Bronchial epithelial cell (primary cell): ENCODE results near the gene RC3H1. TPM values are rescaled to one million over a fixed set of nuclear protein-coding genes. Genes with fewer than 3 reads are reported as not detected.

Experiments used
- DNase-seq: peaks from one replicate; pipeline ENCODE4 v3.0.0-alpha.2; 2010; ENCODE audit warnings: low read depth
- FAIRE-seq: peaks from 2 replicates; lab custom pipeline; 2011; peaks lifted over from hg19 to GRCh38; lab: Jason Lieb, UNC
- H3K27me3 ChIP-seq: 2 replicates; pipeline ENCODE4 v1.5.1; 2011; ENCODE audit warnings: low read length; ENCODE audit not compliant: control insufficient read depth, insufficient read depth
- H3K36me3 ChIP-seq: 2 replicates; pipeline ENCODE4 v1.5.1; 2011; ENCODE audit warnings: low read length; ENCODE audit not compliant: control insufficient read depth, insufficient read depth
- H3K4me3 ChIP-seq: 2 replicates; pipeline ENCODE4 v1.5.1; 2011; ENCODE audit warnings: mild to moderate bottlenecking, low read depth, low read length, control low read depth
- total RNA-seq: library from RNA; depleted of rRNA; stranded (reverse); fragments of >200 nt; gene quantifications from 2 replicates; pipeline ENCODE4 v1.2.1, GENCODE V29; 2014
- TF ChIP-seq, protein P1 (sequence below): IDR thresholded peaks from 2 replicates; pipeline ENCODE4 v1.5.1; 2011; ENCODE audit warnings: mild to moderate bottlenecking, moderate library complexity, low read length, control low read depth, inconsistent platforms; ENCODE audit not compliant: insufficient read depth, severe bottlenecking

The RC3H1 gene
- total RNA-seq, 1 donor from 2014 or later, result 8.2 TPM

DNA sequence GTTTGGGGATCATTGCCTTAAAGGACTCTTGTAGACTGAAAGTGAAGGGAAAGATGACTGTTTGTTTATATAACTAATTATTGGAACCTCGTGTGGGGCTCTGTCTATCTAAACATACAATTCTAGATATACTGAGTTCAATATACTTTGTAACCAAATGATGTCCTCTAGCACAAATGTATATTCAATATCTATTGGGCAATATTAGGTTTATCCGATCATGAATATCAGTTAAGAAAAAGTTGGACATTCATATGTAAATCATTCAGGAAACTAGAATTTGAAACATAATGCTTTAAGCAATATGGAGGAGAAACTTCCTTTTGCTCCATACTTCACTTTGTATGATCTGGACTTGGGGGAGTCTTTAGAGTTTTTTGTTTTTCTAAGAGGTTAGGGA, 8.9 kb upstream of the RC3H1 start:
- DNase-seq (no peak), FAIRE-seq (no peak)
- Histone ChIP-seq H3K27me3 (no peaks in the 10 kb centered on the region), H3K36me3 (no peaks in the 10 kb centered on the region), H3K4me3 (no peak overlapping the region)
- TF ChIP-seq, protein P1, sequence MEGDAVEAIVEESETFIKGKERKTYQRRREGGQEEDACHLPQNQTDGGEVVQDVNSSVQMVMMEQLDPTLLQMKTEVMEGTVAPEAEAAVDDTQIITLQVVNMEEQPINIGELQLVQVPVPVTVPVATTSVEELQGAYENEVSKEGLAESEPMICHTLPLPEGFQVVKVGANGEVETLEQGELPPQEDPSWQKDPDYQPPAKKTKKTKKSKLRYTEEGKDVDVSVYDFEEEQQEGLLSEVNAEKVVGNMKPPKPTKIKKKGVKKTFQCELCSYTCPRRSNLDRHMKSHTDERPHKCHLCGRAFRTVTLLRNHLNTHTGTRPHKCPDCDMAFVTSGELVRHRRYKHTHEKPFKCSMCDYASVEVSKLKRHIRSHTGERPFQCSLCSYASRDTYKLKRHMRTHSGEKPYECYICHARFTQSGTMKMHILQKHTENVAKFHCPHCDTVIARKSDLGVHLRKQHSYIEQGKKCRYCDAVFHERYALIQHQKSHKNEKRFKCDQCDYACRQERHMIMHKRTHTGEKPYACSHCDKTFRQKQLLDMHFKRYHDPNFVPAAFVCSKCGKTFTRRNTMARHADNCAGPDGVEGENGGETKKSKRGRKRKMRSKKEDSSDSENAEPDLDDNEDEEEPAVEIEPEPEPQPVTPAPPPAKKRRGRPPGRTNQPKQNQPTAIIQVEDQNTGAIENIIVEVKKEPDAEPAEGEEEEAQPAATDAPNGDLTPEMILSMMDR, result no peak

DNA sequence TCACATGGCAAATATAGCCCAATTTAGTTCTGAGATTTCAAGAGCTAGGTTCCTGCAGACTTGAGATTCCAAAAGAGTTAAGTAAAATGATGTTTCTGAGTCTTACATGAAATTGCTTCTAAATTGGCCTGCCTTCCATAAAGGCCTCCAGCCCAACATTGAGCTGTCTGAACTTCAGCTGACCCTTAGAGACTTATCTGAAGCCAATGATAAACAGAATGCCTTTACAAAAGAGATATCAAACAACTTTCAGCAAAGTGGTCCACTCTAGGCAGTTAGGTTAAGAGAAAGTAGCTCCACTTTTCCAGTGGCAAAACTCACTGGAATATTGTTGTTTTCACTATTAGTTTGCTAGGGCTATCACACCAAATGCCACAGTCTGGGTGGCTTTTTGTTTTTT, 6.3 kb upstream of the RC3H1 start:
- no peaks in the 10 kb centered on the region for H3K27me3 ChIP-seq
- H3K4me3 ChIP-seq, result no peak overlapping the region
- DNase-seq, result no peak
- no peaks in the 10 kb centered on the region for H3K36me3 ChIP-seq
- TF ChIP-seq, protein P1, result no peak
- no peak for FAIRE-seq

DNA sequence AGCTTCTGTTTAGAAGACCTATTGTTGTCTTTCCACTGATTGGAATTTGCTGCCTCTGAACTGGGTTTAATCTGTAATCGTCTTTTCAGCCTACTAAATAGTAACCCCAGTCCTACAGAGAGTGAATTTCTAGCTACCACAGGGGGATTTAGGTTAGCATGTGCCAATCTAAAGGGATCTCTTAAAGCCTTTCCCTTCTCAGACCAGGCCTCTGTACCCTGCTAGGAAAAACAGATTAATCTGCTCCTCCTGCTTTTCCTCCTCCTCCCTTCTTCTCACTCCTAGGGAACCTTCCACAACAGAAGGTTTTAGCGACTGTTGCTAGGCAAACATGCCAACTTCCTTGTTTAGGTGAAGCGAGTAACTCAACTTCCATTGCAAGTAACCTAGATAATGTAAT, 1.3 kb upstream of the RC3H1 start:
- Histone ChIP-seq H3K27me3 (no peaks in the 10 kb centered on the region), H3K36me3 (no peaks in the 10 kb centered on the region), H3K4me3 (no peak overlapping the region)
- FAIRE-seq (no peak), DNase-seq (peak; percentile 74)
- TF ChIP-seq, protein P1, result no peak

DNA sequence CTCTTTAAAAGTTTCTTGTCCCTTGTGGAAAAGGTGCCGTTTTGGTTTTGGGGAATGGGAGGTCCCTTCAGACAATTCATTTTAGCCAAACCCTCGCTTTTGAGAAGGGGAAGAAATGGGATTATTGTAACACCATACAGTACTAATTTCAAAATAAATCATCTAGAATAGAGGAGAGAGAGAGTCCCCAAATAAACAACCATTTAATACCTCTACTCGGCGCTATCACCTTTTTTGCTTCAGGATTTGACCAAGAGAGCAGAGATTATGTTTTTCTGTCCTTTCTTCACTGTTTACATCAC, 770 bp upstream of the RC3H1 start:
- FAIRE-seq (no peak), DNase-seq (no peak)
- TF ChIP-seq, protein P1, result no peak
- H3K27me3 ChIP-seq, result no peaks in the 10 kb centered on the region
- H3K36me3 ChIP-seq, result no peaks in the 10 kb centered on the region
- no peak overlapping the region for H3K4me3 ChIP-seq

DNA sequence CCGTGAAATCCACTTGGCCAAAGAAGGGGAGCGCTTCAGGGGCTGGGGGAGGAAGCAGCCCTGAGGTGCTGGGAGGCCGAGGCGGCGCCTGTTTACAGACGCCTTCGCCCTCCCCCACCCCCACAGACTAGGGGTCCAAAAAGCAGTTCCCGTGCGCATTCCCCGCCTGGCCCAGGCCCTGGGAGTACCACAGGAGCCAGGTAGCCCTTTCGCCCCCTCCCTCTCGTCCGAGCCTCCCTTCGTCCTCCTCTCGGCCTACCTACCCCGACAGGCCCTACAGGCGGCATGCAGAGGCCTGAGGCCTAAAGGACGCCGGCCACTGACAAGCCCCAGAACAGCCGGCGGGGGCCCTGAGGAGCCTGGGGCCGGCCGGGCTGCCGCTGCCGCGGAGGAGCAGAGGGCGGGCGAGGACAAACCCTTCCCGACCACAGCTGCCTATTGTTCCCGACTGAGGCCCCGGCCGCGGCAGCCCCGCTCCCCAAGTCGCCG, 522 bp downstream of the RC3H1 start:
- no peaks in the 10 kb centered on the region for H3K36me3 ChIP-seq
- DNase-seq (no peak), FAIRE-seq (no peak)
- TF ChIP-seq, protein P1, result no peak
- no peaks in the 10 kb centered on the region for H3K27me3 ChIP-seq
- H3K4me3 ChIP-seq, result peak overlapping the region; percentile 91

DNA sequence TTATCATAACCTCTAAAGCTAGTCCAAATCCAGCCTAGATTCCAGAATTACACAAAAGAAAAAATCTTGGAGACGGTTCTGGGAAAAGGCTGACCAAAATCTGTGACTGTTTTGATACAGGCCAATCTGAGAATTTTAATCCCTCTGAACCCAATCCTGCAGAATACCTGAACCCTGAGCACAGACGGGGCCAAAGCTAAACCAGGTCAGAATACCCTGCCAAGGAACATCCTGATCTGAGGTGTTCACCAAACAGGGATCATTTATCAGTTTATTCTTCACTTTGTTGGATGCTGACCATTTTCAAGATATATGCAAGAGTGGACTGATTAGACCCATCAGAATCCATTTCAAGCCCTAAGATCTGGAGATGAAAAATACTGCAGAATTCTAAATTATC, 3.6 kb downstream of the RC3H1 start:
- no peak for FAIRE-seq
- Histone ChIP-seq H3K36me3 (no peaks in the 10 kb centered on the region), H3K4me3 (no peak overlapping the region), H3K27me3 (no peaks in the 10 kb centered on the region)
- DNase-seq, result no peak
- TF ChIP-seq, protein P1, result no peak
